ENCODE data around the gene XPNPEP2.

The XPNPEP2 gene

GRCh38 chrX:129754056-129755024 is 15.6 kb downstream of the XPNPEP2 start:
- DNase-seq, result no peak

GRCh38 chrX:129755779-129756650 is 17.2 kb downstream of the XPNPEP2 start:
- peak; percentile 6 for DNase-seq

GRCh38 chrX:129759576-129760061 is 20.8 kb downstream of the XPNPEP2 start:
- no peak for DNase-seq

GRCh38 chrX:129760155-129760554 is 21.4 kb downstream of the XPNPEP2 start:
- DNase-seq, result no peak

GRCh38 chrX:129760981-129761380 is 22.2 kb downstream of the XPNPEP2 start:
- DNase-seq, result no peak

GRCh38 chrX:129761596-129761995 is 22.8 kb downstream of the XPNPEP2 start:
- no peak for DNase-seq

- no peak for DNase-seq
Observed at GRCh38 chrX:129762448-129762847, 23.7 kb downstream of the XPNPEP2 start.

- DNase-seq, result no peak
Observed at GRCh38 chrX:129763666-129764065, 24.9 kb downstream of the XPNPEP2 start.

GRCh38 chrX:129768186-129768585 is 29.4 kb downstream of the XPNPEP2 start:
- no peak for DNase-seq

GRCh38 chrX:129768586-129769466 is 30.0 kb downstream of the XPNPEP2 start:
- no peak for DNase-seq

- DNase-seq, result no peak
Observed at GRCh38 chrX:129769467-129770154, 30.8 kb downstream of the XPNPEP2 start.

GRCh38 chrX:129771266-129771995 is 32.7 kb downstream of the XPNPEP2 start:
- DNase-seq, result no peak

GRCh38 chrX:129772796-129773431 is 34.1 kb downstream of the XPNPEP2 start:
- DNase-seq, result no peak

- no peak for DNase-seq
Observed at GRCh38 chrX:129773649-129774458, 35.1 kb downstream of the XPNPEP2 start.

- no peak for DNase-seq
Observed at GRCh38 chrX:129777218-129778030, 38.6 kb downstream of the XPNPEP2 start.

GRCh38 chrX:129779086-129779672 is 40.4 kb downstream of the XPNPEP2 start:
- no peak for DNase-seq

GRCh38 chrX:129779747-129780146 is 41.0 kb downstream of the XPNPEP2 start, which contains the start of gene SASH3:
SASH3 (plus strand) TSS chrX:129779949; CDS start chrX:129780098, 149 bp downstream.
- DNase-seq, result no peak

GRCh38 chrX:129780441-129781105 is 41.8 kb downstream of the XPNPEP2 start:
- no peak for DNase-seq

All from NCI-H2171 treated with DMSO at 0.1 percent for 48 hours (cell line).